Activated naive CD4-positive, alpha-beta T cell treated with anti-CD3 and anti-CD28 coated beads, Interleukin-2, amount 50 U/mL, for 72 hours (primary cell): ENCODE data around the gene CCL4. TPM values are rescaled to one million over a fixed set of nuclear protein-coding genes. Genes with fewer than 3 reads are reported as not detected.
"Not testable (repeated sequence)": the region's sequence is repeated elsewhere in the genome, so short reads cannot be mapped to it uniquely, and the experiment has no call there.

ENCODE experiments used
- ATAC-seq, 2 donors: fragments of 150-1000 bp; cut with Tn5 transposase; 2 replicates each; pipeline ENCODE4 v1.10.0; 2021; ENCODE audit warnings: mild to moderate bottlenecking in 2 of 2, moderate library complexity in 2 of 2
- DNase-seq, 2 donors: peaks; one replicate each; pipeline ENCODE4 v3.0.0; 2021 to 2022; ENCODE audit warnings: low spot score in 2 of 2
- H3K27ac Mint-ChIP-seq, 2 donors: one replicate each; pipeline ENCODE4 v1.8.0; 2022; ENCODE audit warnings: mild to moderate bottlenecking in 2 of 2, mixed read lengths in 2 of 2
- H3K36me3 Mint-ChIP-seq, 2 donors: one replicate each; pipeline ENCODE4 v1.8.0; 2022; ENCODE audit warnings: mixed read lengths in 2 of 2
- H3K9me3 Mint-ChIP-seq, 2 donors: one replicate each; pipeline ENCODE4 v1.8.0; 2022; ENCODE audit warnings: mixed read lengths in 2 of 2
- total RNA-seq, 2 donors: library from RNA; stranded (reverse); gene quantifications; one replicate each; pipeline ENCODE4 v1.2.3, GENCODE V29; 2022

Gene CCL4
- 10 to 100 TPM; 22.9 to 65.8 TPM for total RNA-seq

DNA sequence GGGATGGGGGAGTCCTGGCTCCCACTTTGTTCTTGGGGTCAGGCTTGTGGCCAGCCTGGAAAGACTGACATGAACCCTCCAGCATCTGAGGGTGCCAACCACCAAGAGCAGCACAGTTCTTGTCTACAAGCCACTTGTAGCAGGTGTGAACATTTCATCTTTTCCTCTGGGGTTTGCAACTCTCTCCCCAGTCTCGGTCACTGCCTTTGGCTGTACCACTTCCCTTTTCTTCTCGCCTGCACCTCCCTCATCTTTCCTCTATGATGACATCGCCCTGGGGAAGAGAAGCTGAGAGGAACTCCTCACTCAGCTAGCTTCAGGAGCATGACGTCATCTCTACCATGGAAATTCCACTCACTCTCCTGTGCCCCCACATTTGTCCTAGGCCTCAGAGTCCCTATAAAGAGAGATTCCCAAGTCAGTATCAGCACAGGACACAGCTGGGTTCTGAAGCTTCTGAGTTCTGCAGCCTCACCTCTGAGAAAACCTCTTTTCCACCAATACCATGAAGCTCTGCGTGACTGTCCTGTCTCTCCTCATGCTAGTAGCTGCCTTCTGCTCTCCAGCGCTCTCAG, at the start of gene CCL4:
Gene CCL4 (plus strand): TSS at position 427 of the 575 bp plus-strand sequence. CDS start 79 bp downstream, at position 506.
- DNase-seq, H3K36me3 Mint-ChIP-seq, H3K9me3 Mint-ChIP-seq: not testable (repeated sequence)
- peak; percentile 78 to 86 for ATAC-seq
- H3K27ac Mint-ChIP-seq: peak within 1 kb of the TSS in 1 of 2 donors; percentile 24

- Mint-ChIP-seq H3K36me3 (peaks cover 0 to under 1% of the 10 kb centered on the region in 2 donors), H3K27ac (no peak overlapping the region), H3K9me3 (peaks cover under 1 to 2% of the 10 kb centered on the region in 2 donors)
- DNase-seq (no peak), ATAC-seq (no peak)
These were observed 48.5 kb upstream of the CCL4 start for GRCh38 chr17:36055171-36055570.

DNA sequence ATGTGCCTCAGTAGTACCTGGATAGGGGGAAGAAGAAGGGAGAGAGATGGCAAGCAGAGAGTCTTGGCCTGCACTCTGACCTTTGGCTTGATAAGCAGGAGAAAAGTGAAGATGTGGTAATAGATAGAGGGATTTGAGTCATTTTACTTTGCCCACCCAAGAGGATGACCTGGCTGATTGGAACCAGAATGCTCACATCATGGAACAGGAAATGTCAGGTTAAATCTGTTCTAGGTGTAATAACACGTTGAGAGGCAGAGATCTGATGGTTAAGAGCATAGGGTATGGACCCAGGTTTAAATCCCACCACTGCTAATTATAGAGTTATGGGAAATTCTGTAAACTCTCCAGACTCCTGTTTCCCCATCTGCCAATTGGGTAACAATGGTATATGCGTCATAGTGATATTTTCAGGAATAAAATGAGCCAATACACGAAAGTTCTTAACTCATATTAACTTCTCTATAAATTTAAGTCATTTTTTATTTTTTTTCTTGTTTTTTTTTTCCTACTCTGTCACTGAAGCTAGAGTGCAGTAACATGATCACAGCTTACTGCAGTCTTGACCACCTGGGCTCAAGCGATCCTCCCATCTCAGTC, 47.6 kb upstream of the CCL4 start:
- ATAC-seq: no peak
- no peak for DNase-seq
- Mint-ChIP-seq H3K36me3 (no peaks in the 10 kb centered on the region), H3K9me3 (no peaks in the 10 kb centered on the region), H3K27ac (no peak overlapping the region)

DNA sequence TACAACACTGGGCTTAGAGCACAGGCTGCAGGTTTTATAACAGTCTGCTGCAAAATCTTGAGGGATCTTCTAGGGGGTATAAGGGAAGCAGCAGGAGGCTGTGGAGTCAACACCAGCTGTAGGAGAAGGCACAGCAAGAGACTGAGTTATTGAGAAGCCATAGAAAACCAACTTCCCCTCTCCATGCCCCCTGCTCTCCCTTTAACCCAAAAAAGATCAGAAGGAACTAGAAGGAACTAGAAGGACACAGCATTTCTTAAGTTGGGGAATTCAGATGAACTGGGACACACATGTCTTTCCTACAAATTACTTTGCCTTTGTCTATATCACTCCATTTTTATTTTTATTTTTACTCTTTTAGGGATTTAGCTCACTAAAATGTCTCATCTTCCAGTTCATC, 45.7 kb upstream of the CCL4 start:
- Mint-ChIP-seq H3K36me3 (no peaks in the 10 kb centered on the region), H3K9me3 (no peaks in the 10 kb centered on the region), H3K27ac (no peak overlapping the region)
- no peak for ATAC-seq
- DNase-seq: no peak

GRCh38 chr17:36059406-36059805, 44.2 kb upstream of the CCL4 start:
- Mint-ChIP-seq H3K9me3 (no peaks in the 10 kb centered on the region), H3K36me3 (no peaks in the 10 kb centered on the region), H3K27ac (no peak overlapping the region)
- no peak for DNase-seq
- ATAC-seq: no peak

DNA sequence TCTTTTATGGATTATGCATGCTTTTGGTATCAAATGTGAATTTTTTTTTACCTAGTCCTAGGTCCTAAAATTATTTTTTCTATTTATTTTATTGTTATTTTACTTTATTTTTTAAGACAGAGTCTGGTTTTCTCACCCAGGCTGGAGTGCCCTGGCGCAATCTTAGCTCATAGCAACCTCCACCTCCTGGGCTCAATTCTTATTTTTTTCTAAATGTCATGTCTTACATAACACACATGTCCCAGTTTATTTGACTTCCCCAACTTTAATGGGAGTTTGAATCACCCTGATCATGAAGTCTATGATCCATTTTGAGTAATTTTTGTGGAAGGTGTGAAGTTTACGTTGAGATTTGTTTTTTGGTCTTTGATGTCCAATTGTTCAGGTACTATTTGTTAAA, 42.8 kb upstream of the CCL4 start:
- DNase-seq (no peak), ATAC-seq (no peak)
- H3K9me3 Mint-ChIP-seq: no peaks in the 10 kb centered on the region
- H3K36me3 Mint-ChIP-seq: no peaks in the 10 kb centered on the region
- no peak overlapping the region for H3K27ac Mint-ChIP-seq

- peak within 1 kb of the TSS in 1 of 2 donors; percentile 1 for H3K27ac Mint-ChIP-seq
- no peaks in the 10 kb centered on the region for H3K36me3 Mint-ChIP-seq
- DNase-seq (no peak), ATAC-seq (no peak)
- H3K9me3 Mint-ChIP-seq: no peaks in the 10 kb centered on the region
These were observed 39.7 kb upstream of the CCL4 start, which contains the start of gene CCL18 for GRCh38 chr17:36063786-36064541. Gene CCL18 (plus strand): TSS chr17:36064272. CDS start chr17:36064343, 71 bp downstream.

DNA sequence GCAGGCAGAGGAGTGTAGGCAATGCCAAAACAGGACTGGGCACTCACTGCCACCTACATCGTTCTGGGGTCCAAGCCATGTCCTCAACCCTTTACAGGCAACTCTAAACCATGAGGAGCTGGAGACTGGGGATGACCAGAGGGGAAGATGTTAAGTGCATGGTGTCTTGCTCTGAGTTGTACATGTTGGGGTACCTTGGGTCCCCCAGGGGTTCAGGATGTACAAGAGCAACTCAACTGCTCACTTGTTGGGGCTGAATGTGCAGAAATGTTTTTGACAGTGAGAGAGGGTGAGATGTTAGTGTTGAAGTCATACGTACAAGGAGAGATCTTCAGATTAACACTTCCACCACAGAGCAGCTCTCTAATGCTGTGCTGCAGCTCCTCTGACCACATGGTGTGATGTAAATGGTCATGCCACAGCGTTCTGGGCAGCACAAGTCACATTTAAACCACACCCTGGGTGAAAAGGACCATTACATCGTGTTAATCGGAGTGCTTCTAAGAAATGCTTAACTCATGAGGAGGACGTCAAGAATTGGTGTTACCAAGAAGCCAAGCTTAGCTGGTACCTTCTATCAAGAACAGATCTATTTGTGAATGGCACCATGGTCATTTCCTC, 37.2 kb upstream of the CCL4 start:
- DNase-seq (no peak), ATAC-seq (peak; percentile 26 to 64)
- no peaks in the 10 kb centered on the region for H3K36me3 Mint-ChIP-seq
- no peak overlapping the region for H3K27ac Mint-ChIP-seq
- H3K9me3 Mint-ChIP-seq: no peaks in the 10 kb centered on the region

GRCh38 chr17:36068524-36068923, 35.1 kb upstream of the CCL4 start:
- Mint-ChIP-seq H3K9me3 (no peaks in the 10 kb centered on the region), H3K27ac (no peak overlapping the region), H3K36me3 (no peaks in the 10 kb centered on the region)
- no peak for DNase-seq
- ATAC-seq: no peak

GRCh38 chr17:36069136-36069535, 34.5 kb upstream of the CCL4 start:
- DNase-seq (no peak), ATAC-seq (no peak)
- no peaks in the 10 kb centered on the region for H3K36me3 Mint-ChIP-seq
- no peaks in the 10 kb centered on the region for H3K9me3 Mint-ChIP-seq
- H3K27ac Mint-ChIP-seq: no peak overlapping the region

DNA sequence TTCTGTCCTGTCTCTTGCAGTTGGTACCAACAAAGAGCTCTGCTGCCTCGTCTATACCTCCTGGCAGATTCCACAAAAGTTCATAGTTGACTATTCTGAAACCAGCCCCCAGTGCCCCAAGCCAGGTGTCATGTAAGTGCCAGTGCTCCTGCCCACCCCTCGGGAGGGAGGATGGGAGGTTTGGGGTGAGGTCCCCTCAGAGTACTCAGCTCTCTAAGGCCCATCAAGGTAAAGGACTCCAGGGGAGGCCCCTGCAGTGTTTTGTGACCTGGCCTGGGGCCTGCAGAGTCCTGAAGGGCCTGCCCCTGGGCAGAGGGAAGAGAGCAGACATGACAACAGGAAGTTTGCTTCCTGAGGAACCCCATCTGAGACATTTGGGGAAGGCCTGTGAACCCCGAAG, 33.2 kb upstream of the CCL4 start:
- Mint-ChIP-seq H3K9me3 (no peaks in the 10 kb centered on the region), H3K36me3 (no peaks in the 10 kb centered on the region), H3K27ac (no peak overlapping the region)
- no peak for ATAC-seq
- no peak for DNase-seq

DNA sequence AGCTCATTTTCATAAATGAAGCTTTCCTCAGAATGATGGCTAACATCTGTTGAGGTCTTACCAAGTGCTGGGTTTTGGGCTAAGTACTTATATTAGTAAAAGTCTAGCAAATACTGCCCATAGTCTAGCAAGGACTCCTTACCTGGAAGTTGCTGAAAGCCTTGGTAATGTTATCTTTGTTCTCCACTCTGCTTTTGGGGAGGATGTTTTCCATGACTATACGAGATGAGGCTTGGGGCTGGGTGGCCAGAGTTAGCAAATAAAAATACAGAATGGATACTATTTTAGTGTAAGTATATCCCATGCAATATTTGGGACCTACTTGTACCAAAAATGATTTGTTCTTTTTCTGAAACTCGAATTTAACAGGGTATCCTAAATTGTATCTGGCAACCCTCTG, 31.9 kb upstream of the CCL4 start:
- DNase-seq: no peak
- Mint-ChIP-seq H3K36me3 (no peaks in the 10 kb centered on the region), H3K27ac (no peak overlapping the region), H3K9me3 (no peaks in the 10 kb centered on the region)
- no peak for ATAC-seq

DNA sequence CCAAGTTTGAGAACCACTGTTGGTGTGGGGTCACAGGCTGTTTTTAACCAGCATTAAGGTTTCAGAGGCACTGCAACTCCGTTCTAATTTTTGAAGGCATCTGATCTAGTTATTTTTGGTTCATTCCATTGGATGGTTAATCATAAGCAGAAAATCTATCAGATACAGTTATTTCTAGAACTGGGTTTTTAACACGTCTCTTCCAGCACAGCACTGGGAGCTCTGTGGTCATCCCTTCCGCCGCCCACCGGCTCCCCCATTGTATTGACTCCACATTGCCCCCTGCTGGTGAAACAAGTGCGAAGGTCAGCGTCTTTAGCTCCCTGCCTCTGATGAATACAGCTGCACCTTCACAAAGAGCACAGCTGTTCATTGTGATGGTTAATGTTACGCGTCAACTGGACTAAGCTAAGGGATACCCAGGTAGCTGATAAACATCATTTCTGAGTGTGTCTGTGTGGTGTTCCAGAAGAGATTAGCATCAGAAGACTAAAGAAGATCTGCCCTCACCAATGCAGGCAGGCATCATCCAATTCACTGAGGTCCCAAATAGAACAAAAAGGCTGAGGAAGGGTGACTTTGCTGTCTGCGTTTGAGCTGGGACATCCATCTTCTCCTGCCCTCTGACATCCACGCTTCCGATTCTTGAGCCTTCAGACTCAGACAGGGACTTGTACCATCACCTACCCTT, 31.1 kb upstream of the CCL4 start:
- DNase-seq: peak; percentile 63 to 82
- Mint-ChIP-seq H3K36me3 (no peaks in the 10 kb centered on the region), H3K27ac (no peak overlapping the region), H3K9me3 (no peaks in the 10 kb centered on the region)
- ATAC-seq: peak; percentile 74 to 76

DNA sequence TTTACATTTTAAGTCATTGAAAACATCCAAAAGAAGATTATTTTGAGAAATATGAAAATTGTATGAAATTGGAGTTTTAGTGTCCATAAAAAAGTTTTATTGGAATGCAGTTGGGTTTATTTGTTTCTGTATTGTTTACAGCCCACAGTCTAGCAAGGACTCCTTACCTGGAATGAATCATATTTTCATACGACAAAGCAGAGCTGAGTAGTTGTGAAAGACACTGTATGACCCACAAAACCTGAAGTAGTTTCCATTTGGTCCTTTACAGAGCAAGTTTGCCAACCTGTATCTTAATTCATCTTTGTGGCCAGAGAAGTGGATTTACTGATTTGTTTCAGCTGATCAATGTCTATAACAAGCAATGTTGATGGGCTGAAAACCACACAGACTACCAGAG, 29.3 kb upstream of the CCL4 start:
- no peaks in the 10 kb centered on the region for H3K9me3 Mint-ChIP-seq
- DNase-seq (no peak), ATAC-seq (peak; percentile 65 to 94)
- no peak overlapping the region for H3K27ac Mint-ChIP-seq
- no peaks in the 10 kb centered on the region for H3K36me3 Mint-ChIP-seq

GRCh38 chr17:36081681-36082471, 21.8 kb upstream of the CCL4 start:
- DNase-seq: not testable (repeated sequence)

DNA sequence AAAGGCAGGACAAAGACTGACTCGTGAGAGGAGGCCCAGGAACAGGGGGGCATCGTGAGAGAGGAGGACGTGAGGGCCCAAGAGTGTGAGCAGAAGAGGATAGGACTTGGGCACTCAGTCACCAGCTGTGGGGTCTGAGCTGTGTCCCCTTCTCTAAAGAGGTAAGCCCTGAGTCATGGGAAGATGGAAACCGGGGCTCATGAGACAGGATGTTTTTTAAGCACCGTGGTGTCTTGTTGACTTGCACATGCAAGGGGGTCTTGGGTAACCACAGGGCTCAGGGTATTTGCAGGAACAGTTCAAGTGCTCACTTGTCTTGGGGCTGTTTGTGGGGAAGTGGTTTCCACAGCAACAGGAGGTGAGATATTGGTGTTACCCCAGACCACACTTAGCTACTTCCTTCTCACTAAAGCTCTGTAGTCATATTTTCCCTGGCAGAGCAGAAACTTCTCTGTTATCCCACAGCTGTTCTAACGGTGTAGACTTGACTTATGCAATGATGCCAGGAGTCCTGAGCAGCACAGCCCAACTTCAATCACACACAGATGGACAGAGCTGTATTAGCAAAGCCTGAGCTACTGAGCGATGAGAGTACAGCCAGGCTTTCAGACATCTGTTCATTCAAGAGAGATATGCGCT, 21.0 kb upstream of the CCL4 start:
- H3K9me3 Mint-ChIP-seq, H3K36me3 Mint-ChIP-seq: not testable (repeated sequence)
- peak; percentile 89 to 91 for ATAC-seq
- peak overlapping the region; percentile 13 to 85 for H3K27ac Mint-ChIP-seq
- DNase-seq: peak in 1 of 2 donors; percentile 58

More at GRCh38 chr17:36081681-36082471, 21.8 kb upstream of the CCL4 start:
- not testable (repeated sequence) for H3K36me3 Mint-ChIP-seq, H3K9me3 Mint-ChIP-seq
- ATAC-seq: peak in 1 of 2 donors; percentile 25
- H3K27ac Mint-ChIP-seq: peak overlapping the region; percentile 13 to 85
